ENCODE measurements around the gene RPS6KA2. TPM values are rescaled to one million over a fixed set of nuclear protein-coding genes. Genes with fewer than 3 reads are reported as not detected.
"Not testable (repeated sequence)": the region's sequence is repeated elsewhere in the genome, so short reads cannot be mapped to it uniquely, and the experiment has no call there.

Gene RPS6KA2
- total RNA-seq, 1 experiment from 2014 or later: 32.6 TPM

GRCh38 chr6:166635013-166635970, 8.2 kb upstream of the RPS6KA2 start:
- DNase-seq (ENCODE audit: low spot score): no peak

- DNase-seq (ENCODE audit: low spot score): not testable (repeated sequence)
Measured at GRCh38 chr6:166634581-166634980, 7.5 kb upstream of the RPS6KA2 start.

- peak; percentile 79 for DNase-seq (ENCODE audit: low spot score)
Measured at GRCh38 chr6:166633732-166634535, 6.9 kb upstream of the RPS6KA2 start.

- DNase-seq (ENCODE audit: low spot score): no peak
Measured at GRCh38 chr6:166632731-166633130, 5.7 kb upstream of the RPS6KA2 start.

GRCh38 chr6:166630462-166630861, 3.4 kb upstream of the RPS6KA2 start:
- DNase-seq (ENCODE audit: low spot score): no peak

GRCh38 chr6:166629628-166630027, 2.6 kb upstream of the RPS6KA2 start:
- DNase-seq (ENCODE audit: low spot score): no peak

GRCh38 chr6:166627875-166628801, 1.1 kb upstream of the RPS6KA2 start:
- peak; percentile 39 for DNase-seq (ENCODE audit: low spot score)

GRCh38 chr6:166626177-166627032, 646 bp downstream of the RPS6KA2 start:
- no peak for DNase-seq (ENCODE audit: low spot score)

GRCh38 chr6:166625356-166625755, 1.7 kb downstream of the RPS6KA2 start:
- DNase-seq (ENCODE audit: low spot score): peak; percentile 62

- DNase-seq (ENCODE audit: low spot score): no peak
Measured at GRCh38 chr6:166624275-166624674, 2.8 kb downstream of the RPS6KA2 start.

GRCh38 chr6:166623318-166623717, 3.7 kb downstream of the RPS6KA2 start:
- DNase-seq (ENCODE audit: low spot score): peak; percentile 54

- DNase-seq (ENCODE audit: low spot score): no peak
Measured at GRCh38 chr6:166621114-166621540, 5.9 kb downstream of the RPS6KA2 start.

GRCh38 chr6:166620478-166621113, 6.5 kb downstream of the RPS6KA2 start:
- no peak for DNase-seq (ENCODE audit: low spot score)

- peak; percentile 78 for DNase-seq (ENCODE audit: low spot score)
Measured at GRCh38 chr6:166619912-166620311, 7.1 kb downstream of the RPS6KA2 start.

GRCh38 chr6:166618866-166619761, 7.9 kb downstream of the RPS6KA2 start:
- peak; percentile 76 for DNase-seq (ENCODE audit: low spot score)

- no peak for DNase-seq (ENCODE audit: low spot score)
Measured at GRCh38 chr6:166618251-166618650, 8.8 kb downstream of the RPS6KA2 start.

- peak; percentile 47 for DNase-seq (ENCODE audit: low spot score)
Measured at GRCh38 chr6:166617359-166617758, 9.7 kb downstream of the RPS6KA2 start.

- no peak for DNase-seq (ENCODE audit: low spot score)
Measured at GRCh38 chr6:166616261-166617238, 10.5 kb downstream of the RPS6KA2 start.
